WTC11 (cell line): ENCODE results near the gene MAML2. TPM values are rescaled to one million over a fixed set of nuclear protein-coding genes. Genes with fewer than 3 reads are reported as not detected.

Experiments
- ATAC-seq: fragments of 200-7000 bp; cut with Tn5 transposase; 2 replicates; pipeline ENCODE4 v1.10.0; 2021; ENCODE audit warnings: mild to moderate bottlenecking, moderate library complexity
- CTCF ChIA-PET: fragments of 300-600 bp; sonication (Branson Sonifier 250); formaldehyde crosslinking; loops from one replicate; lab custom pipeline; 2021; ENCODE audit warnings: antibody characterized with exemption; lab: Charles Lee
- POLR2A ChIA-PET: fragments of 350-600 bp; sonication (Branson Sonifier 250); formaldehyde crosslinking; loops from one replicate; lab custom pipeline; 2021; ENCODE audit warnings: antibody characterized with exemption; lab: Charles Lee
- DNase-seq: peaks from one replicate; pipeline ENCODE4 v3.0.0; 2021; ENCODE audit warnings: low spot score
- H3K27ac Mint-ChIP-seq: 2 replicates; pipeline ENCODE4 v1.8.0; 2021; ENCODE audit warnings: mixed read lengths
- H3K27me3 Mint-ChIP-seq: 2 replicates; pipeline ENCODE4 v1.8.0; 2021; ENCODE audit warnings: low read depth, mild to moderate bottlenecking, moderate library complexity, mixed read lengths
- H3K36me3 Mint-ChIP-seq: 2 replicates; pipeline ENCODE4 v1.8.0; 2021; ENCODE audit warnings: mixed read lengths
- H3K4me1 Mint-ChIP-seq: 2 replicates; pipeline ENCODE4 v1.8.0; 2022; ENCODE audit warnings: mixed read lengths
- H3K4me3 Mint-ChIP-seq: 2 replicates; pipeline ENCODE4 v1.8.0; 2021; ENCODE audit warnings: mild to moderate bottlenecking, moderate library complexity, mixed read lengths
- H3K9me3 Mint-ChIP-seq: 2 replicates; pipeline ENCODE4 v1.8.0; 2021; ENCODE audit warnings: mixed read lengths
- CREM ChIP-seq: sonication (generic); formaldehyde crosslinking; IDR thresholded peaks from 2 replicates; pipeline ENCODE4 v1.8.1; 2022; ENCODE audit warnings: mild to moderate bottlenecking, missing genetic modification reagents, moderate library complexity
- FOXK1 ChIP-seq: sonication (generic); formaldehyde crosslinking; IDR thresholded peaks from 2 replicates; pipeline ENCODE4 v1.8.0; 2022; ENCODE audit warnings: mild to moderate bottlenecking, moderate library complexity, missing genetic modification reagents
- GABPB1 ChIP-seq: sonication (generic); formaldehyde crosslinking; IDR thresholded peaks from 2 replicates; pipeline ENCODE4 v1.8.1; 2023; ENCODE audit warnings: mild to moderate bottlenecking, missing genetic modification reagents
- GRHL2 ChIP-seq: fragments of 250-450 bp; sonication (Bioruptor Pico); IDR thresholded peaks from 2 replicates; pipeline ENCODE4 v1.8.0; 2022; ENCODE audit warnings: mild to moderate bottlenecking, moderate library complexity; ENCODE audit not compliant: insufficient replicate concordance, severe bottlenecking
- HMGA2 ChIP-seq: fragments of 250-450 bp; sonication (Bioruptor Pico); IDR thresholded peaks from 2 replicates; pipeline ENCODE4 v1.4.0; 2021; ENCODE audit warnings: mild to moderate bottlenecking, moderate library complexity
- JUN ChIP-seq: sonication (generic); formaldehyde crosslinking; IDR thresholded peaks from 2 replicates; pipeline ENCODE4 v1.8.0; 2023; ENCODE audit warnings: mild to moderate bottlenecking, missing genetic modification reagents
- KAT7 ChIP-seq: sonication (generic); formaldehyde crosslinking; IDR thresholded peaks from 2 replicates; pipeline ENCODE4 v1.8.1; 2023; ENCODE audit warnings: missing genetic modification reagents, mild to moderate bottlenecking, borderline replicate concordance
- NR1H2 ChIP-seq: sonication (generic); formaldehyde crosslinking; IDR thresholded peaks from 2 replicates; pipeline ENCODE4 v1.9.0; 2021; ENCODE audit warnings: mild to moderate bottlenecking, moderate library complexity, missing genetic modification reagents
- TEAD1 ChIP-seq: sonication (generic); formaldehyde crosslinking; IDR thresholded peaks from 2 replicates; pipeline ENCODE4 v1.8.0; 2022; ENCODE audit warnings: mild to moderate bottlenecking, missing genetic modification reagents
- ZBTB21 ChIP-seq: sonication (generic); formaldehyde crosslinking; IDR thresholded peaks from 2 replicates; pipeline ENCODE4 v1.8.1; 2023; ENCODE audit warnings: mild to moderate bottlenecking, missing genetic modification reagents, borderline replicate concordance
- ZNF219 ChIP-seq: sonication (generic); formaldehyde crosslinking; IDR thresholded peaks from 2 replicates; pipeline ENCODE4 v1.8.0; 2023; ENCODE audit warnings: missing genetic modification reagents, mild to moderate bottlenecking, borderline replicate concordance
- ZNF317 ChIP-seq: sonication (generic); formaldehyde crosslinking; IDR thresholded peaks from 2 replicates; pipeline ENCODE4 v1.8.1; 2023; ENCODE audit warnings: low read depth, mild to moderate bottlenecking, moderate library complexity, missing genetic modification reagents, borderline replicate concordance
- total RNA-seq: library from RNA; stranded (reverse); gene quantifications from 3 replicates; pipeline ENCODE4 v1.2.3, GENCODE V29; 2021
- TF ChIP-seq, protein P1 (sequence below): sonication (generic); formaldehyde crosslinking; IDR thresholded peaks from 2 replicates; pipeline ENCODE4 v1.8.1; 2023; ENCODE audit warnings: mild to moderate bottlenecking, missing genetic modification reagents, moderate library complexity
- TF ChIP-seq, protein P2 (sequence below): sonication (generic); formaldehyde crosslinking; IDR thresholded peaks from 2 replicates; pipeline ENCODE4 v1.8.1; 2022; ENCODE audit warnings: low read depth, missing genetic modification reagents, borderline replicate concordance
- TF ChIP-seq, protein P3 (sequence below): sonication (generic); formaldehyde crosslinking; IDR thresholded peaks from 2 replicates; pipeline ENCODE4 v1.8.0; 2023; ENCODE audit warnings: missing genetic modification reagents, mild to moderate bottlenecking, borderline replicate concordance
- TF ChIP-seq, protein P4 (sequence below): fragments of 250-450 bp; sonication (Bioruptor Pico); IDR thresholded peaks from 2 replicates; pipeline ENCODE4 v1.9.0; 2021; ENCODE audit warnings: moderate library complexity, mild to moderate bottlenecking, inconsistent platforms, borderline replicate concordance
- TF ChIP-seq, protein P5 (sequence below): sonication (generic); formaldehyde crosslinking; conservative IDR thresholded peaks from 2 replicates; pipeline ENCODE4 v1.8.1; 2023; ENCODE audit warnings: mild to moderate bottlenecking, low read depth, missing genetic modification reagents, moderate library complexity
- TF ChIP-seq, protein P6 (sequence below): sonication (generic); formaldehyde crosslinking; IDR thresholded peaks from 2 replicates; pipeline ENCODE4 v1.8.0; 2023; ENCODE audit warnings: mild to moderate bottlenecking, missing genetic modification reagents

Gene MAML2
- total RNA-seq, 1 experiment from 2014 or later: 8.1 TPM

DNA sequence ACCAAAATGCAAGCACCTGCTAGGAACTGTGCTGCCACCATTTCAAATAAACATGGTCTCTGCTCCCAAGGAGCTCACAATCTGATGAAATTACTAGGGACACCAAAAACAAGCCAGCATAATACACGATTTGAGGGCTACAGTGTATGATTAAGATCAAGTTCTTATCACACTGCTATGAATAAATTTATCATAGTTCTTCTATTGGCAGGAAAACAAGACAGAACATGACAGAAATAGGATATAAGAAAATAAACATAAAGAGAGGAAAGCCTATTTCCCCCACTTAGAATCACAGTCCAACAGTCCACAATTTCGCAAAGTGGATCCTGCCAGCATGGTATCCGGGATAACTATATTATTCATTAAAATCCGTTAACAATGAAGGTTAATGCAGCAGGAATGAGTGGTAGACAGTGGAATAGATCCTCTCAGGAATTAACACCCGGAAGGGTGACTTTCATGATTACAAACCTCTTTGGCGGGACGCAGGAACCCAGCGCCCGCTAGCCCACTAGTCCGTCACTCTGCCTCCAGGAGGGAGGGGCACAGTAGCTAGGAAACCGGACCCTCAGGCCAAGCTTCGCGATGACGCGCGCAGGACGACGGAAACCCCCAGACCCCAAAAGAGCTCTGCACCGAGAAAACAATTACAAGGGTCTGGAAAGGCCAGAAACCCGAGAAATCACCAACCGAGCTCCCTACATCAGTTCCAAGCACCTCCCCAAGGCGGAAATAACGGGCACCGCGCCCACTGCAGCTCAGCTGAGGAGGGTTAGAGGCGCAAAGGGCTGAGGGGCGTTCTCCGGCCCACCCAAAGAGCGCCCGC lies 46.1 kb upstream of the MAML2 start:
- Mint-ChIP-seq H3K4me3 (peak overlapping the region; percentile 89), H3K27me3 (peaks cover 8% of the 10 kb centered on the region), H3K4me1 (peaks cover 20% of the 10 kb centered on the region), H3K9me3 (peaks cover 21% of the 10 kb centered on the region), H3K36me3 (peaks cover 24% of the 10 kb centered on the region)
- ATAC-seq: peak; percentile 53
- POLR2A ChIA-PET: interaction anchor here (0.6 to 2.3 kb wide), 6 partner anchors 11 to 599 kb away, joined by 3 to 25 read pairs (median 6); partner anchors contain the start of genes CEP57, FAM76B and MAML2
- 0 out of 2 replicates have a peak, but pooled peaks have one; percentile 4 for TF ChIP-seq TEAD1 (CRISPR knock-in tag)
- TF ChIP-seq KAT7 (CRISPR knock-in tag): 0 out of 2 replicates have a peak, but pooled peaks have one; percentile 74
- 0 out of 2 replicates have a peak, but pooled peaks have one; percentile 39 for TF ChIP-seq JUN (CRISPR knock-in tag)
- TF ChIP-seq, protein P1, sequence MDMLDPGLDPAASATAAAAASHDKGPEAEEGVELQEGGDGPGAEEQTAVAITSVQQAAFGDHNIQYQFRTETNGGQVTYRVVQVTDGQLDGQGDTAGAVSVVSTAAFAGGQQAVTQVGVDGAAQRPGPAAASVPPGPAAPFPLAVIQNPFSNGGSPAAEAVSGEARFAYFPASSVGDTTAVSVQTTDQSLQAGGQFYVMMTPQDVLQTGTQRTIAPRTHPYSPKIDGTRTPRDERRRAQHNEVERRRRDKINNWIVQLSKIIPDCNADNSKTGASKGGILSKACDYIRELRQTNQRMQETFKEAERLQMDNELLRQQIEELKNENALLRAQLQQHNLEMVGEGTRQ (CRISPR knock-in tag): no peak
- no peak for TF ChIP-seq GRHL2 (CRISPR knock-in tag)
- TF ChIP-seq, protein P2, sequence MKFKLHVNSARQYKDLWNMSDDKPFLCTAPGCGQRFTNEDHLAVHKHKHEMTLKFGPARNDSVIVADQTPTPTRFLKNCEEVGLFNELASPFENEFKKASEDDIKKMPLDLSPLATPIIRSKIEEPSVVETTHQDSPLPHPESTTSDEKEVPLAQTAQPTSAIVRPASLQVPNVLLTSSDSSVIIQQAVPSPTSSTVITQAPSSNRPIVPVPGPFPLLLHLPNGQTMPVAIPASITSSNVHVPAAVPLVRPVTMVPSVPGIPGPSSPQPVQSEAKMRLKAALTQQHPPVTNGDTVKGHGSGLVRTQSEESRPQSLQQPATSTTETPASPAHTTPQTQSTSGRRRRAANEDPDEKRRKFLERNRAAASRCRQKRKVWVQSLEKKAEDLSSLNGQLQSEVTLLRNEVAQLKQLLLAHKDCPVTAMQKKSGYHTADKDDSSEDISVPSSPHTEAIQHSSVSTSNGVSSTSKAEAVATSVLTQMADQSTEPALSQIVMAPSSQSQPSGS (CRISPR knock-in tag): no peak
- TF ChIP-seq CREM: 0 out of 2 replicates have a peak, but pooled peaks have one; percentile 12
- TF ChIP-seq, protein P3, sequence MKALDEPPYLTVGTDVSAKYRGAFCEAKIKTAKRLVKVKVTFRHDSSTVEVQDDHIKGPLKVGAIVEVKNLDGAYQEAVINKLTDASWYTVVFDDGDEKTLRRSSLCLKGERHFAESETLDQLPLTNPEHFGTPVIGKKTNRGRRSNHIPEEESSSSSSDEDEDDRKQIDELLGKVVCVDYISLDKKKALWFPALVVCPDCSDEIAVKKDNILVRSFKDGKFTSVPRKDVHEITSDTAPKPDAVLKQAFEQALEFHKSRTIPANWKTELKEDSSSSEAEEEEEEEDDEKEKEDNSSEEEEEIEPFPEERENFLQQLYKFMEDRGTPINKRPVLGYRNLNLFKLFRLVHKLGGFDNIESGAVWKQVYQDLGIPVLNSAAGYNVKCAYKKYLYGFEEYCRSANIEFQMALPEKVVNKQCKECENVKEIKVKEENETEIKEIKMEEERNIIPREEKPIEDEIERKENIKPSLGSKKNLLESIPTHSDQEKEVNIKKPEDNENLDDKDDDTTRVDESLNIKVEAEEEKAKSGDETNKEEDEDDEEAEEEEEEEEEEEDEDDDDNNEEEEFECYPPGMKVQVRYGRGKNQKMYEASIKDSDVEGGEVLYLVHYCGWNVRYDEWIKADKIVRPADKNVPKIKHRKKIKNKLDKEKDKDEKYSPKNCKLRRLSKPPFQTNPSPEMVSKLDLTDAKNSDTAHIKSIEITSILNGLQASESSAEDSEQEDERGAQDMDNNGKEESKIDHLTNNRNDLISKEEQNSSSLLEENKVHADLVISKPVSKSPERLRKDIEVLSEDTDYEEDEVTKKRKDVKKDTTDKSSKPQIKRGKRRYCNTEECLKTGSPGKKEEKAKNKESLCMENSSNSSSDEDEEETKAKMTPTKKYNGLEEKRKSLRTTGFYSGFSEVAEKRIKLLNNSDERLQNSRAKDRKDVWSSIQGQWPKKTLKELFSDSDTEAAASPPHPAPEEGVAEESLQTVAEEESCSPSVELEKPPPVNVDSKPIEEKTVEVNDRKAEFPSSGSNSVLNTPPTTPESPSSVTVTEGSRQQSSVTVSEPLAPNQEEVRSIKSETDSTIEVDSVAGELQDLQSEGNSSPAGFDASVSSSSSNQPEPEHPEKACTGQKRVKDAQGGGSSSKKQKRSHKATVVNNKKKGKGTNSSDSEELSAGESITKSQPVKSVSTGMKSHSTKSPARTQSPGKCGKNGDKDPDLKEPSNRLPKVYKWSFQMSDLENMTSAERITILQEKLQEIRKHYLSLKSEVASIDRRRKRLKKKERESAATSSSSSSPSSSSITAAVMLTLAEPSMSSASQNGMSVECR: no peak
- TF ChIP-seq FOXK1 (CRISPR knock-in tag): no peak
- peak; percentile 18; the same call in 1 of the 2 replicates for TF ChIP-seq GABPB1 (CRISPR knock-in tag)
- TF ChIP-seq, all 79 proteins: peak for 5
- peak; percentile 73 for DNase-seq
- CTCF ChIA-PET: interaction anchor here (0.6 to 2.2 kb wide), 15 partner anchors 14 to 553 kb away, joined by 3 to 35 read pairs (median 5); partner anchors contain the start of genes MAML2 and MTMR2
- H3K27ac Mint-ChIP-seq: peak overlapping the region; percentile 91

DNA sequence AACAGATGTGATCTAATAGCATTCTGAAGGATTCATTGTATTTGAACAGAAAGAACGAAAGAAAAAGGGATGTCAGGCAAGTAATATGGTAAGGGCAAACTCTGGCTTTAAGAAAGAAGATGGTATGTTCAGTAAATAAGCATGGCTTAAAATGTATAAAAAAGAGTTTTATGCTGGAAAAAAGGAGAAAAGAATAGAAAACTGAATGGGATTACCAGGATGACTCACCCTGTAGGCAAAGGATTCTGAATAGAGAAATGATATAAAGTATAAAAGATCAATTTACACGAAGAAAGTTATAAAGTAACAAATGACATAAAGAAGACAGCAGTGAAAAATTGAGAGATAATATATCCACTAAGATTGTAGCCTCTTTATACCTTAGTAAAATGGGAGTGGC lies 42.2 kb upstream of the MAML2 start:
- POLR2A ChIA-PET: no interaction called here
- H3K4me3 Mint-ChIP-seq: no peak overlapping the region
- CTCF ChIA-PET: no interaction called here
- H3K36me3 Mint-ChIP-seq: peaks cover 4% of the 10 kb centered on the region
- DNase-seq: no peak
- no peak for ATAC-seq
- no peaks in the 10 kb centered on the region for H3K9me3 Mint-ChIP-seq
- no peak overlapping the region for H3K27ac Mint-ChIP-seq
- H3K27me3 Mint-ChIP-seq: no peaks in the 10 kb centered on the region
- H3K4me1 Mint-ChIP-seq: peaks cover 13% of the 10 kb centered on the region
- TF ChIP-seq, protein P4, sequence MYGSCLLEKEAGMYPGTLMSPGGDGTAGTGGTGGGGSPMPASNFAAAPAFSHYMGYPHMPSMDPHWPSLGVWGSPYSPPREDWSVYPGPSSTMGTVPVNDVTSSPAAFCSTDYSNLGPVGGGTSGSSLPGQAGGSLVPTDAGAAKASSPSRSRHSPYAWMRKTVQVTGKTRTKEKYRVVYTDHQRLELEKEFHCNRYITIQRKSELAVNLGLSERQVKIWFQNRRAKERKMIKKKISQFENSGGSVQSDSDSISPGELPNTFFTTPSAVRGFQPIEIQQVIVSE (CRISPR knock-in tag): no peak
- TF ChIP-seq FOXK1 (CRISPR knock-in tag): no peak
- TF ChIP-seq HMGA2 (CRISPR knock-in tag): no peak
- TF ChIP-seq JUN (CRISPR knock-in tag): no peak
- TF ChIP-seq NR1H2: no peak
- TF ChIP-seq ZBTB21 (CRISPR knock-in tag): no peak
- no peak for TF ChIP-seq ZNF219 (CRISPR knock-in tag)
- TF ChIP-seq ZNF317 (CRISPR knock-in tag): no peak
- TF ChIP-seq, protein P5, sequence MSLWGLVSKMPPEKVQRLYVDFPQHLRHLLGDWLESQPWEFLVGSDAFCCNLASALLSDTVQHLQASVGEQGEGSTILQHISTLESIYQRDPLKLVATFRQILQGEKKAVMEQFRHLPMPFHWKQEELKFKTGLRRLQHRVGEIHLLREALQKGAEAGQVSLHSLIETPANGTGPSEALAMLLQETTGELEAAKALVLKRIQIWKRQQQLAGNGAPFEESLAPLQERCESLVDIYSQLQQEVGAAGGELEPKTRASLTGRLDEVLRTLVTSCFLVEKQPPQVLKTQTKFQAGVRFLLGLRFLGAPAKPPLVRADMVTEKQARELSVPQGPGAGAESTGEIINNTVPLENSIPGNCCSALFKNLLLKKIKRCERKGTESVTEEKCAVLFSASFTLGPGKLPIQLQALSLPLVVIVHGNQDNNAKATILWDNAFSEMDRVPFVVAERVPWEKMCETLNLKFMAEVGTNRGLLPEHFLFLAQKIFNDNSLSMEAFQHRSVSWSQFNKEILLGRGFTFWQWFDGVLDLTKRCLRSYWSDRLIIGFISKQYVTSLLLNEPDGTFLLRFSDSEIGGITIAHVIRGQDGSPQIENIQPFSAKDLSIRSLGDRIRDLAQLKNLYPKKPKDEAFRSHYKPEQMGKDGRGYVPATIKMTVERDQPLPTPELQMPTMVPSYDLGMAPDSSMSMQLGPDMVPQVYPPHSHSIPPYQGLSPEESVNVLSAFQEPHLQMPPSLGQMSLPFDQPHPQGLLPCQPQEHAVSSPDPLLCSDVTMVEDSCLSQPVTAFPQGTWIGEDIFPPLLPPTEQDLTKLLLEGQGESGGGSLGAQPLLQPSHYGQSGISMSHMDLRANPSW (CRISPR knock-in tag): no peak
- TF ChIP-seq, protein P6, sequence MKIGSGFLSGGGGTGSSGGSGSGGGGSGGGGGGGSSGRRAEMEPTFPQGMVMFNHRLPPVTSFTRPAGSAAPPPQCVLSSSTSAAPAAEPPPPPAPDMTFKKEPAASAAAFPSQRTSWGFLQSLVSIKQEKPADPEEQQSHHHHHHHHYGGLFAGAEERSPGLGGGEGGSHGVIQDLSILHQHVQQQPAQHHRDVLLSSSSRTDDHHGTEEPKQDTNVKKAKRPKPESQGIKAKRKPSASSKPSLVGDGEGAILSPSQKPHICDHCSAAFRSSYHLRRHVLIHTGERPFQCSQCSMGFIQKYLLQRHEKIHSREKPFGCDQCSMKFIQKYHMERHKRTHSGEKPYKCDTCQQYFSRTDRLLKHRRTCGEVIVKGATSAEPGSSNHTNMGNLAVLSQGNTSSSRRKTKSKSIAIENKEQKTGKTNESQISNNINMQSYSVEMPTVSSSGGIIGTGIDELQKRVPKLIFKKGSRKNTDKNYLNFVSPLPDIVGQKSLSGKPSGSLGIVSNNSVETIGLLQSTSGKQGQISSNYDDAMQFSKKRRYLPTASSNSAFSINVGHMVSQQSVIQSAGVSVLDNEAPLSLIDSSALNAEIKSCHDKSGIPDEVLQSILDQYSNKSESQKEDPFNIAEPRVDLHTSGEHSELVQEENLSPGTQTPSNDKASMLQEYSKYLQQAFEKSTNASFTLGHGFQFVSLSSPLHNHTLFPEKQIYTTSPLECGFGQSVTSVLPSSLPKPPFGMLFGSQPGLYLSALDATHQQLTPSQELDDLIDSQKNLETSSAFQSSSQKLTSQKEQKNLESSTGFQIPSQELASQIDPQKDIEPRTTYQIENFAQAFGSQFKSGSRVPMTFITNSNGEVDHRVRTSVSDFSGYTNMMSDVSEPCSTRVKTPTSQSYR (CRISPR knock-in tag): no peak
